ENCODE measurements around the gene PRSS36. TPM values are rescaled to one million over a fixed set of nuclear protein-coding genes. Genes with fewer than 3 reads are reported as not detected.

The PRSS36 gene
- total and polyA plus RNA-seq, 9 donors, result 0.28 to 2.1 (median 1.1) TPM; not detected in 2

DNA sequence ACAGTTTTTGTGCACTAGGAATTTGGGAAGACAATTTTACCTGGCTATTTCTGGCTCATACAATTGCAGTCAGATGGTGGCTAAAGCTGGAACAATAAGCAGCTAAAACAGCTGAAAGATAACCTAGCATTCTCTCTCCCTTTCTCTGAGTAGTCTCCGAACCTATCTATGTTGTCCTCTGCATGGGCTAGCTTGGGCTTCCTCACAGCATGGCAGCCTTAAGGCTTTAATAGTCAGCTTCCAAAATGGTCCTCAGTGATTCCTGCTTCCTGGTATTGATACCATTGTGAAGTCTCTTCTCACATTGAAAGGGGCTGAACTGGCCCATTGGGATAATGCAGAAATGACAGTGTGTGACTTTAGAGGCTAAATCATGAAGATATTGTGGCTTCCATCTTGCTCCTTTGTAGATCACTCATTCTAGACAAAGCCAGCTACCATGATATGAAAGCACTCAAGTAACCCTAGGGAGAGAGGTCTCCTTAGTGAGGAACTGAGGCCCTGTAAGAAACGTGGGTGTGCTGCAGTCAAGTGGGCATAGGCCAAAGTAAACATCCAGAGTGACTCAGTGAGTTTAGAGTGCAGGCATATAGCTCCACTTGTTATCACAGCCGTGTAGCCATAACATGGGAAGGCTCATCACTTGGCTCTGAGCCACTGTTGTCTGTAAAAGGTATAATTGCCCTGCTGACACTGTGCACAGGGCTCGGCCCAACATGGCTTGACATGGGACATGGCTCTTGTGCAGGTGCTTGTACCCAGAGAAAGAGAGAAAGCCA lies 49.8 kb downstream of the PRSS36 start:
- H3K4me1 ChIP-seq (ENCODE audit: insufficient read depth), result no peaks in the 10 kb centered on the region
- H3K36me3 ChIP-seq, result no peaks in the 10 kb centered on the region
- intact Hi-C loops (cut with DNase I), result no loop called here
- WGBS, 3 donors, result 38 to 56% (median 38%) methylated on average over 4 of the region's 4 CpGs
- peak in 1 of 5 donors; percentile 9 for DNase-seq
- H3K9me3 ChIP-seq, result no peaks in the 10 kb centered on the region
- H3K4me3 ChIP-seq, result no peak overlapping the region
- H3K27me3 ChIP-seq, result no peaks in the 10 kb centered on the region
- TF ChIP-seq EP300 (IDR thresholded peaks at IDR 0.05) (no peak), POLR2A (IDR thresholded peaks at IDR 0.05) (no peak)
- TF ChIP-seq, protein P1, sequence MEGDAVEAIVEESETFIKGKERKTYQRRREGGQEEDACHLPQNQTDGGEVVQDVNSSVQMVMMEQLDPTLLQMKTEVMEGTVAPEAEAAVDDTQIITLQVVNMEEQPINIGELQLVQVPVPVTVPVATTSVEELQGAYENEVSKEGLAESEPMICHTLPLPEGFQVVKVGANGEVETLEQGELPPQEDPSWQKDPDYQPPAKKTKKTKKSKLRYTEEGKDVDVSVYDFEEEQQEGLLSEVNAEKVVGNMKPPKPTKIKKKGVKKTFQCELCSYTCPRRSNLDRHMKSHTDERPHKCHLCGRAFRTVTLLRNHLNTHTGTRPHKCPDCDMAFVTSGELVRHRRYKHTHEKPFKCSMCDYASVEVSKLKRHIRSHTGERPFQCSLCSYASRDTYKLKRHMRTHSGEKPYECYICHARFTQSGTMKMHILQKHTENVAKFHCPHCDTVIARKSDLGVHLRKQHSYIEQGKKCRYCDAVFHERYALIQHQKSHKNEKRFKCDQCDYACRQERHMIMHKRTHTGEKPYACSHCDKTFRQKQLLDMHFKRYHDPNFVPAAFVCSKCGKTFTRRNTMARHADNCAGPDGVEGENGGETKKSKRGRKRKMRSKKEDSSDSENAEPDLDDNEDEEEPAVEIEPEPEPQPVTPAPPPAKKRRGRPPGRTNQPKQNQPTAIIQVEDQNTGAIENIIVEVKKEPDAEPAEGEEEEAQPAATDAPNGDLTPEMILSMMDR (IDR thresholded peaks at IDR 0.05), result no peak
- H3K27ac ChIP-seq, result no peak overlapping the region

DNA sequence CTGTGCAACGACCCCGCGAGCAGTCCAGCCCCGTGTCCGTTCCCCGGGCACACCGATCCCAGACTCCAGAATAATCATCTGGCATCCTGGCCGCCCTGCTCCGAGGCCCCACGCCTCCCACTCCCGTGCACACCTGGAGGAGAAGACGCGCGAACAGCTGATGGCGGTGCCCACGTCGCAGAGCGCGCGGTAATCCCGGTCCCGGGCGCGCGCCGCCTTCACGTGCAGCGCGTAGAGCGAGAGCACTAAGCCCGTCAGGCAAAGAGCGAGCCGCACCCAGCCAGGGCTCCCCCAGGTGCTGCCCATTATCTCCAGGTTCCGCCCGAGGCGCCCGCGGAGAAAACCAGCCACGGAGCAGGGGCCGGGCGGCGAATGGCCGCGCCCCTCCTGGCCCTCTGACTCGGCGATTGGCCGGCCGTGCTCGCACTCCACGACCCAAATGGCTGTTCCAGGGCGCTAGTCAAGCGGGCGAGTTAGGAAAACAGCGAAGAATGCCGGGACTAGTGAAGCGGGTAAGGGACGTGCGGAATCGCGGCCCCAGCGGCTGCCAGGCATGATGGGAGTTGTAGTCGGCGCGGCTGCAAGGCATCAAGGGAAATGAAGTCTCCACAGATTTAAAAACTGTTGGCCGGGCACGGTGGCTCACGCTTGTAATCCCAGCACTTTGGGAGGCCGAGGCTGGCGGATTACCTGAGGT lies 55.3 kb downstream of the PRSS36 start, which contains the start of gene VKORC1:
Gene VKORC1 (minus strand): TSS at position 374 of the 697 bp plus-strand sequence. CDS start 68 bp downstream, at position 306.
- no peaks in the 10 kb centered on the region for H3K27me3 ChIP-seq
- TF ChIP-seq, protein P1 (IDR thresholded peaks at IDR 0.05), result no peak
- TF ChIP-seq EP300 (IDR thresholded peaks at IDR 0.05) (no peak), POLR2A (IDR thresholded peaks at IDR 0.05) (no peak)
- DNase-seq, result peak; percentile 90 to 94 (median 93)
- WGBS, 3 donors, result 0 to 1% (median 0%) methylated on average over 50 to 69 of the region's 69 CpGs
- H3K27ac ChIP-seq, result peak within 1 kb of the TSS in 1 of 2 donors; percentile 83
- peak within 1 kb of the TSS; percentile 60 for H3K4me3 ChIP-seq
- H3K9me3 ChIP-seq, result no peaks in the 10 kb centered on the region
- no peaks in the 10 kb centered on the region for H3K36me3 ChIP-seq
- intact Hi-C loops (cut with DNase I), result no loop called here
- H3K4me1 ChIP-seq (ENCODE audit: insufficient read depth), result peaks cover 4% of the 10 kb centered on the region

DNA sequence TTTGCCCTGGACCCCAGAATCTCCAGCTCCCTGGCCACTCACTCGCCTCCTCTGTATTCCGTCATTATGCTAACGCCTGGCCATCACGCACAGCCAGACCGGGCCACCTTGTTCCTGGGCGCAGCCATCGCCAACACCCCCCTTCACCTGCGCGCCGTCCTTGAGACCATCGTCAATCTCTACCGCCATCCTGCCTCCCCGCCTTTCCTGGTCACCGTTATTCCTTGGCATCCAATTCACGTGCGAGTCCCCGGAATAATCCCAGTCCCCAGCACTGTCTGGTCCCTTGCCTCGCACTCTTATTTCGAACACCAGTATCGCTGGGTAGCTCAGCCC lies 55.8 kb downstream of the PRSS36 start:
- Histone ChIP-seq H3K27me3 (no peaks in the 10 kb centered on the region), H3K27ac (peak overlapping the region in 1 of 2 donors; percentile 83), H3K36me3 (no peaks in the 10 kb centered on the region), H3K9me3 (no peaks in the 10 kb centered on the region), H3K4me1 (ENCODE audit: insufficient read depth) (peaks cover 4% of the 10 kb centered on the region), H3K4me3 (peak overlapping the region; percentile 60)
- DNase-seq, result no peak
- intact Hi-C loops (cut with DNase I), result no loop called here
- WGBS, 3 donors, result 0 to 1% (median 0%) methylated on average over 20 of the region's 20 CpGs
- TF ChIP-seq POLR2A (IDR thresholded peaks at IDR 0.05), result no peak
- TF ChIP-seq, protein P1 (IDR thresholded peaks at IDR 0.05), result no peak
- no peak for TF ChIP-seq EP300 (IDR thresholded peaks at IDR 0.05)

DNA sequence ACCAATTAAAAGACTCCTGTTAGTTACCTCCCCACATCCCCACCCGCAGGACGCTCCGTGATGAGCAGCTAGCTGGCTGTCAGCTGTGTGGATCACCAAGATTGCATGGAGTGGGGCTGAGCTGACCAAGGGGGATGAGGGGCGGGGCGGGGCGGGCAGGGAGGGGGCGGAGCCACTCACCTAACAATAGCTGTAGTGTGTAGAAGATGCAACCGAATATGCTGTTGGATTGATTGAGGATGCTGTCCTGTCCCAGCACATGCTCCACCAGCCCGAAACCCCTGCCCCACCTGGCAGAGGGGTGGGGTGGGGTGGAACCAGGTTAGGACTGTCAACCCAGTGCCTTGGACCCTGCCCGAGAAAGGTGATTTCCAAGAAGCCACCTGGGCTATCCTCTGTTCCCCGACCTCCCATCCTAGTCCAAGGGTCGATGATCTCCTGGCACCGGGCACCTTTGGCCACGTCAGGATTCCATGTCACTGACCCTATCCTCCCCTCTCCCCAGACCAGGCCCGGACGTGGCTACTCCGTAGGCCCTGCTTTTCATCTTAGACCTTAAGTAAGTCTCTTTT lies 56.6 kb downstream of the PRSS36 start:
- H3K4me1 ChIP-seq (ENCODE audit: insufficient read depth), result peaks cover 4% of the 10 kb centered on the region
- no peaks in the 10 kb centered on the region for H3K9me3 ChIP-seq
- H3K36me3 ChIP-seq, result no peaks in the 10 kb centered on the region
- intact Hi-C loops (cut with DNase I), result no loop called here
- no peaks in the 10 kb centered on the region for H3K27me3 ChIP-seq
- WGBS, 3 donors, result 22 to 31% (median 26%) methylated on average over 12 to 17 of the region's 17 CpGs
- no peak overlapping the region for H3K4me3 ChIP-seq
- TF ChIP-seq EP300 (IDR thresholded peaks at IDR 0.05) (no peak), POLR2A (IDR thresholded peaks at IDR 0.05) (no peak)
- TF ChIP-seq, protein P1 (IDR thresholded peaks at IDR 0.05), result no peak
- no peak overlapping the region for H3K27ac ChIP-seq
- DNase-seq, result peak in 1 of 5 donors; percentile 25
